ENCODE results near the gene OSM.
A peak's percentile ranks its signal among the peaks of the same experiment; 100 is the strongest.

OSM gene

DNA sequence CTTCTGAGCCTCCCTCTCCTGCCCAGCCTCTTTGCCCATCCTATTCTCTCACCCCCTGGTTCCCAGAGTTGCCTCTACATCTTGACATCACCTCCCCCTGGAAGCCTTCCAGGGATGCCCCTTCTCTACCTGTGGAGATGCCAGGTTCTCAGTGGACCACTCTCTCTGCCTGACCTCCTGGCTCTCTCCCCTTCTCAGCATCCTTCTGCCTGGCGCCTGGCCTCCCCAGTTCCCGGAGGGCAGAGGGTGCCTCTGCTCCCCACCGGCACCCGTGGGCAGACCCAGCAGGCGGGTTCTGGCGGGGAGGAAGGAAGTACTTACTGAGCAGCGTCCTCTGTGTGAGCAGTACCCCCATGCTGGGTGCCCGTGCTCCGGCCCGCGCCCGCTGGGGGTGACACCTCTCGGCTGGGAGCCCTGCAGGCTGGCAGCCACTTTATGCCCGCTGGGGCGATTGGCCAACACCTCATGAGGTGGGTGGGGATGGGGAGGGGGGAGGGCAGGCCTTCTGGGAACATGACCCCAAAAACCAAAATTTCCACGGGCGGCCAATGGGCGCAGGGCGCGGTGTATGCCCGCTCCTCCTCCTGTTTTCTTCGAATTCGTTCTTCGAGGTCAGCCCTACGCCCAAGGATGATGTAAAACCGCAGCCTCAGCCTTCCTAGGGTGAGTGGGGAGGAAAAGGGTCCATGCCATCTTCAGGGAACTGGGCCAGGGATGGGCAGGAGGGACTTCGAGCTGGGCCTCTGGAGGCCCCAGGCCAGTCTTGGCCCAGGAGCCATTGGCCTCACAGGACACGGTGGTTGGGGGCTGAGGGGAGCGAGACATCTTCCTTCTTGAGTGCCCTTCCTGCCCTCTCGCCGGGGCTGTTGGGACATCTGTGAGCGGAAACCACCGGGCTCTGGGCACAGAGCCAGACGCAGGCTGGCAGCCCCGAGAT, at the start of gene OSM:
TSS of gene OSM (minus strand) at position 407 of the 937 bp plus-strand sequence. CDS start at position 355, 52 bp downstream.
- peak in 1 of 2 experiments; percentile 39 for DNase-seq

DNA sequence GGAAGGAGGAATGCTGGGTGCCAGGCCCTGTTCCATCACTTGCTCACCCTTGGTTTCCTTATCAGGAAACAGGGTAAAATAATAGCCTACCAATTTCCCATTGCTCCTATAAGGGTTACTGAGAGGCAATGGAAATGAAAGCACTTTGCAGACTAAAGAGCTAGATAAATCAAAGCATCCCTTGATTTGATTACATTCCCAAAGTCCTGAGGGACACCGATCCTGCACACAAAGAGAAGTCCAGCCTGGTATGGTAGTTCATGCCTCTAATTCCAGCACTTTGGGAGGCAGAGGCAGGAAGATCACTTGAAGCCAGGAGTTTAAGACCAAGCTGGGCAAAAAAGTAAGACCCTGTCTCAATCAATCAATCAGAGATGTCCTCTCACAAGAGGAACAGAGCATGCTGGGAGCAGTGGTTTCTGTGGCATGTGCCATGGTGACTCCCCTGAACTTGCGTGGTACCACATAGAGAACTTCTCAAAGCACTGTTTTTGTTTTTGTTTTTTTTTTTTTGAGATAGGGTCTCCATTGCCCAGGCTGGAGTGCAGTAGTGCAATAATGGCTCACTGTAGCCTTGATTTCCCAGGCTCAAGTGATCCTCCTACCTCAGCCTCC, 49.4 kb upstream of the OSM start:
- no peak for DNase-seq

GRCh38 chr22:30314915-30315314, 48.3 kb upstream of the OSM start:
- DNase-seq, result no peak

- DNase-seq, result no peak
Measured at GRCh38 chr22:30313527-30314363, 47.1 kb upstream of the OSM start.

DNA sequence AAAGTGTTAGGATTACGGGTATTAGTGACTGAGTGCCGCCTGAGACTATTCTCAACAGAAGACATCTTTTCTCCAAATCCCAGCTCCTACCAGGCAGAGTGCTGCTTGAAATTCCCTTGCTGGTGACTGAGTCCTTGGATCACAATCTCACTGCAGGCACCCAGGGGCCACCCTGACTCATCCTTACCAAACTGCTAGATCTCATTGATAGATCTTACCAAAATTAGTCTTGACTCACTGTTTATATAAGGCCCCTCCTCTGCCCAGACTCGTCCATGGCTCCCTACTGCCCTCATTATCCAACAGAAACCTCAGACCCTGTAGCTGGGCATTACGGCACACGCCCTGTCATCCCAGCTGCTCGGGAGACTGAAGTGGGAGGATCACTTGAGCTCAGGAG, 45.4 kb upstream of the OSM start:
- DNase-seq, result no peak

DNA sequence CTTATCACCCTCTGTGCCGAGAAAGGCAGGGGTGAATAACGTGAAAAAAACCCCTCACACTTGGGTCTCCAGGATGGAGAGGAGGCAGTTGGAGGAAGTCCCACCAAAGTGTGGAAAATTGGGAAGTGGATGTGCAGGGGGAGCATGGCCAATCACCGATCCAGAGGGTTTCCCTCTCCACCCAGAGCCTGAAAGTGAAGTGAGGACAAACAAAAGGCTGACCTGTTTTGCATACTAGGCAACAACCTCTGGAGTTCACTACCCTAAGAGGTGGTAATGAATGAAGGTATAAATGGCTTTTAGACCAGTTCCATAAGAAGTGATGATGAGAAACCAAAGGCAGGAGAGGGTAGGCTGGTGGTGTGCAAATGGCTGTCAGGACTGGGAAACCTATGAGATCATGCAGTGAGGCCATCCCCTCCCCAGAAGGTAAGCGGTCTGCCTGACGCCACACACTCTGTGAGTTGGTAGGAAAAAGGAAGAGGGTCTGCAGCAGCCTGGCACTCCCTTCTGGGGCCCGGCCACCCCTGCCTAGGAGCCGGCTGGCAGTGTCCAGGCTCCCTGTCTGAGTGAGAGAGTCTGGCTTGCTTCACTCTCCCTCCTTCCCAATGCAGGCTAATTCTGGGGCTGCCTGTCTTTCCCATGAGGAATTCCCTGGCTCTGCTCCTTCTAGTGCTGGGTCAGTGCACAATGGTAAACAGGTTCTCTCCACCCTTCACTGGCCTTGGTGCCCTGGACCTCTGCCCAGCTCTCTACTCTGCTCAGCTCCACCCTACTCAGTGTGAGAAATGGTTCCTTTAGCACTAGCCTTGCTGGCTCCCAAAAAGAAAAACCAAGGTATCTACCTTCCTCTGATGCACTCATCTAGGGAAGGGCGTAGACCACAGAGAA, 44.5 kb upstream of the OSM start:
- no peak for DNase-seq

- DNase-seq, result no peak
Measured at GRCh38 chr22:30309951-30310741, 43.5 kb upstream of the OSM start.

- no peak for DNase-seq
Measured at GRCh38 chr22:30308518-30309230, 42.0 kb upstream of the OSM start.

DNA sequence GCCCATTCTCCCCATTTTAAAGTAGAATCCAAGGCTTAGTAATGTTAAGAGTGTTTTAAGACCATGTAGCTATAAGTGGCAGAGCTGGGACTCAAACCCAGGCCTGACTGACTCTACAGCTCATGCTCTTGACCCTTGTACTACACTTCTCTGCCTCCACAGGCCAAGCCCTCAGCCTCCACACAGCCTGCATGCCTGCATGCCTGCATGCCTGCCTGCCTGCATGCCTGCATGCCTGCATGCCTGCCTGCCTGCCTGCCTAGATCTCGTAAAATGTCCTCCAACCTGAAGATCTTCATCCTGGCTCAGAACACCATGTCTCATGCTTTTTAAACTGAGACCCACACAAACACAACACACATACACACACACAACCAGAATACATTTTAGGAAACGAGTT, 41.4 kb upstream of the OSM start:
- DNase-seq, result no peak

DNA sequence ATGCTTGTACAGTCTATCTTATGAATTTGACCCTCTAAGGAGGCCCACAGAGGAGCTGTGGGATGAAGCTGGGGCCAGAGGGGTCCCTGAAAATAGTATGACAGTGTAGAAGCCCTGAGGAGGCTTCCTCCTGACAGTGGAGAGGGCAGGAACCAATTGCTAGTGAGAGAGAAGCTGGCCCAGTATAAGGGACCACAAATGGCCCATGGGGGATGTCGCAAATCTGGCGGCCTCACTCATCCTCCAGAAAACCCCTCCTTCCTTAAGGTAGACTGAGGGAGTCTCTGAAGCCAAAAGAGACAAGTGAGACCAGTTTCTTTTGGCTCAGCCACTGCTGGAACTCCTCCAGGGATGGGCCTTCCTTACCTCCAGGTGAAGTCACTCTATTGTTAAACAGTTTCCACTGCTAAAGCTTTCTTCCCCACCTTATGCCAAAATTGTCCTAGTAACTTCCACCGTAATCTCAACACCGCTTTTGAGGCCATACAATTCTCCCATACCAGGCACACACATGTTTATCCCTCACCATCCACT, 40.5 kb upstream of the OSM start:
- no peak for DNase-seq

DNA sequence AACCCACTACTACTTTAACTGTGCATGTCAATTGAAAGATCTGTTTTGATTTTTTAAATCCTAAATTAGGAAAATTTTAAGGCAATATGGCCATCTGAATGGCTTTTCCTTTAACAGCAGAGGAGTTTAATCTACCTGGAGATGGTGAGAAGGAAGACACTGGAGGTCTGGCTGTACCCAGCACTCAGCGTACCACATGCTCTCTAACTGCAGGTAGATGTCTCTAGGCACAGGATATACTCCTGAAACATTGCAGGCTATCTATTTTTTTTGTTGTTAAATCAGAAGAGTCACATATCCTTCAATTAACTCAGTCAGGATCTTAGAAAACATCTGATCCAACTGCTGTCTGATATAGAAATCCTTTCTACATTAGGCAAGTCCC, 40.0 kb upstream of the OSM start:
- no peak for DNase-seq

- DNase-seq, result no peak
Measured at GRCh38 chr22:30305906-30306626, 39.4 kb upstream of the OSM start.

DNA sequence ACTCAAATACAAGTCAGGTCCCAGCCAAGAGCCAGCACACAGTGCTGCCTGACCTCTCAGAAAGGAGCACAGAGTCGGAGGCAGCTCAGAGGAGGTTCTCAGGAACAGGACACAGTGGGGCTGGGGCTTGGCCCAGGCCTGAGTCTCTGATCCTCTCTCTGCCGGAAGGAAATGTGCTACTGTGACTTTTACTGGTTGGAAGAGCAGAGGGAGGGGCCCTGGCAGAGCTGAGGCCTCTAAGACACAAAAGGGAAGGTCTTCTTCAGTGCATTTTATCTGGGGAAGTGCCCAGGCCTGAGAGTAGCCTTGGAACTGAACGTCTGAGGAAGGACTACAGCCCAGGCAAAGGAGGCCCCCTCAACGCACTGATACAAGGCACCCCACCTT, 38.9 kb upstream of the OSM start:
- DNase-seq, result no peak

DNA sequence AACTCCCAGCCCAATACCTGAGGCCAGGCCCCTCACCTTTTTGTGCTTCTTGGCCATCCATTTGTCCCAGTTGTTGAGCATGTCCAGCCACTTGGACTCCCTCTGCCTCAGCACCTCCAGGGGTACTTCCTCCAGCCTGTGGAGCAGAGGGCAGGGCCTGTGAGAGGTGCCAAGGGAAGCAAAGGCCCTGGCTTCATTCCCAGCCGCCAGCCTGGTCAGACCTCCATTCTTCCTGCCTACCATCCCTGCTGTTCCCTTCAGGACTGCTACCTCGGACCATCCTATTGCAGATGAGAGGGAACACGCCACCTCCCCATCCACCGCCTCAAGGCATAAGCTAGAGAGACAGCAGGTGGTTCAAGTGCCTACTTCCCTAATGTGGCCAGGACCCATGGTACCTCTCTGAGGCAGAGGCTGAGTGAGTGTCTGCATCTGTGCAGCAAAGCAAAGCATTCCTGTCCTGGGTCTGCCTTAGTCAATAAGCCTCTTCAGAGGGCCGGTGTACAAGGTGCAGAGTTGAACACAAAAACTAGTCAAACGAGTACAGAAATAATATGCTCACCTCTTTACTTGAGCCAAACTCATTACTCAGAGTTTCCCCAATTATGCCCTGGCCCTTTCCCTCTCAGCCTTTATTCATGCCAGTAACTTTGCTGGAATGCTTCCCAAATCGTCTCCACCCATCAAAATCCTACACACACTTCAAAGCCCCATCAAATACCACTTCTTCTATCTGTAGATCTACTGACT, 38.0 kb upstream of the OSM start:
- DNase-seq, result no peak

- DNase-seq, result no peak
Measured at GRCh38 chr22:30302810-30303138, 36.1 kb upstream of the OSM start.

DNA sequence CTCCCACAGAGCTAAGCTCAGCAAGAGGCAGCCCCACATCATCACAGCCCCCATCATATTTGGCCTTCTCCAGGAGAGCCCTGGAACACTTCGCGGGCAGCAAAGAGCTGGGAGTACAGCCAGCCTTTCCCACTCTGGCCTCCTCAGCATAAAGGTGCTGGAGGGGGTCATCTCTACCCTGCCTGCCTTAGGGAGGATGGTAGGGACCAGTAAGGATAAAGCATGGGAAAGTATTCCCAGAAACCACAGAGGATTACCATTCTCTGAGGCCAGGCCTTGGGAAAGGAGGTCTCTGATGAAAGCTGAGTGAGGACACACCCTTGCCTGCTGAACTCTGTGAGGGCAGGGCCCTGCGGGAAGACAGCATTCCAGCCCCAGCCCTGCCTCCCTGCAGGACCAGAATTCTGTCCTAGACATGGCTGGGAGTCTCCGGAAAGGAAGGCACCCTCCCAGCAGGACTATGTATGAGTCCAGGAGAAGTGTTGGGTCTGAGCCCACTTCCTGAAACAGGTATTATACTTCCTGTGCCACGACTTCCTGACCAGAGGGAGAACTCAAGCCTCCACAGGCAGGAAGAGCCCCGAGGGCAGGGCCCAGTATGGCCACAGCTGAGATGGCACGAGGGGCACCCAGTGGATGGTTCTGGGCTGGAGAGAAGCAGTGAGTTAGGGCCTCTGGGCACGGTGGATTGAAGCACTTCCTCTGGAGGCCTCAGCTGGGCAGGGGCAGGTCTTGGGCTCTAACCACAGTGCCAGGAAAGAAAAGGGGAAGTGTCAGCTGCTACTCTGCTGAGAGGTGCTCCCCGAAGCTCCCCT, 35.6 kb upstream of the OSM start:
- DNase-seq, result no peak

DNA sequence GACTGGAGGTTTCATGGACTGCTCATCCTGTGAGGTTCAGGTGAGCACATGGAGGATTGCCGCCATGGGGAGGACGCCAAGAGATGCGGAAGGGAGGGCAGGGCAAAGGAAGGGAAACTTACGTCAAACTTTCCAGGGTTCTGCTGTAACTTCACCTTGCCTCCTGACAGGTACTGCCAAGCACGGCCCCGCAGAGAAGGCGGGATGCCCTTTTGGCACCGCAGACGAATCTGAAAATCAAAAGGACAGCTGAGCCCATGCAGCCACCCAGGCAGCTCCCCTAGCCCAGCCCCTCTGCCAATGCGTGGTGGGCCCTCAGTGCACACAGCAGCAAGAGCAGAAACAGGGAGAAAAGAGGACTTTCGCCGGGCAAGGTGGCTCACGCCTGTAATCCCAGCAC, 32.7 kb upstream of the OSM start:
- DNase-seq, result no peak

- DNase-seq, result no peak
Measured at GRCh38 chr22:30297991-30298701, 31.5 kb upstream of the OSM start.

Measured in SHP77 (cell line).